ENCODE data around the gene CRLF1. TPM values are rescaled to one million over a fixed set of nuclear protein-coding genes. Genes with fewer than 3 reads are reported as not detected.

The CRLF1 gene
- total RNA-seq, 6 experiments from 2014 or later, result 0.27 to 2.9 (median 1.2) TPM; not detected in 3

- intact Hi-C loops (cut with DNase I), result no loop called here
- 2% methylated on average over 36 of the region's 44 CpGs for WGBS (ENCODE audit: insufficient coverage, low coverage, low lambda C conversion rate, missing lambda C conversion rate)
- TF ChIP-seq POLR2A (IDR thresholded peaks at IDR 0.05), result no peak
- TF ChIP-seq, protein P1, sequence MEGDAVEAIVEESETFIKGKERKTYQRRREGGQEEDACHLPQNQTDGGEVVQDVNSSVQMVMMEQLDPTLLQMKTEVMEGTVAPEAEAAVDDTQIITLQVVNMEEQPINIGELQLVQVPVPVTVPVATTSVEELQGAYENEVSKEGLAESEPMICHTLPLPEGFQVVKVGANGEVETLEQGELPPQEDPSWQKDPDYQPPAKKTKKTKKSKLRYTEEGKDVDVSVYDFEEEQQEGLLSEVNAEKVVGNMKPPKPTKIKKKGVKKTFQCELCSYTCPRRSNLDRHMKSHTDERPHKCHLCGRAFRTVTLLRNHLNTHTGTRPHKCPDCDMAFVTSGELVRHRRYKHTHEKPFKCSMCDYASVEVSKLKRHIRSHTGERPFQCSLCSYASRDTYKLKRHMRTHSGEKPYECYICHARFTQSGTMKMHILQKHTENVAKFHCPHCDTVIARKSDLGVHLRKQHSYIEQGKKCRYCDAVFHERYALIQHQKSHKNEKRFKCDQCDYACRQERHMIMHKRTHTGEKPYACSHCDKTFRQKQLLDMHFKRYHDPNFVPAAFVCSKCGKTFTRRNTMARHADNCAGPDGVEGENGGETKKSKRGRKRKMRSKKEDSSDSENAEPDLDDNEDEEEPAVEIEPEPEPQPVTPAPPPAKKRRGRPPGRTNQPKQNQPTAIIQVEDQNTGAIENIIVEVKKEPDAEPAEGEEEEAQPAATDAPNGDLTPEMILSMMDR (IDR thresholded peaks at IDR 0.05), result no peak
These were observed 29.8 kb upstream of the CRLF1 start for GRCh38 chr19:18636183-18636968.

DNA sequence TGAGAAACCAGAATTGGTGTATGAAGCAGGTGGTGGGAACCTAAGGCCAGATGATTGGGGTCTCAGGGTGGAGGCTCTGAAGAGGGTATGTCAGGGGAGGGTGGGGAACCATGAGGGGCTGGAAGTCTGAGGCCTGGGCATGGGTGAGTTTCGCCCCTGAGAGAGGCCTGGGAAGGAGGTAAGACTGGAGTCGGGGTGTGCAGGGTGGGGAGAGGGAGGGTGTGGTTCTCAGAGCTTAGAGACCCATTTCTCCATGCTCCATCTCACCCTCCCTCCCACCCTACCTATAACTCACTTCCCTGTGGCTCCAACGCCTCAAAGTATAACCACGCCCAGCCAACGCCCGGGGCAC is 29.2 kb upstream of the CRLF1 start:
- TF ChIP-seq, protein P1 (IDR thresholded peaks at IDR 0.05), result no peak
- TF ChIP-seq POLR2A (IDR thresholded peaks at IDR 0.05), result no peak
- Histone ChIP-seq H3K4me3 (no peak overlapping the region), H3K27ac (no peak overlapping the region), H3K9me3 (no peaks in the 10 kb centered on the region), H3K4me1 (peaks cover 0 to 10% (median 0%) of the 10 kb centered on the region in 4 donors), H3K36me3 (no peaks in the 10 kb centered on the region), H3K27me3 (no peaks in the 10 kb centered on the region)
- intact Hi-C loops (cut with DNase I), result no loop called here
- 20% methylated on average over 3 of the region's 6 CpGs for WGBS (ENCODE audit: insufficient coverage, low coverage, low lambda C conversion rate, missing lambda C conversion rate)
- DNase-seq (no peak), ATAC-seq (no peak)

More at GRCh38 chr19:18636183-18636968, 29.8 kb upstream of the CRLF1 start:
- ATAC-seq (peak; percentile 96 to 99 (median 98)), DNase-seq (peak; percentile 99)
- Histone ChIP-seq H3K9me3 (no peaks in the 10 kb centered on the region), H3K27me3 (no peaks in the 10 kb centered on the region), H3K4me3 (peak overlapping the region; percentile 69 to 83 (median 77)), H3K4me1 (peaks cover 0 to 10% (median 0%) of the 10 kb centered on the region in 4 donors), H3K27ac (no peak overlapping the region), H3K36me3 (no peaks in the 10 kb centered on the region)

- no peak for ATAC-seq
- TF ChIP-seq, protein P1 (IDR thresholded peaks at IDR 0.05), result no peak
- no peak for TF ChIP-seq POLR2A (IDR thresholded peaks at IDR 0.05)
- intact Hi-C loops (cut with DNase I), result no loop called here
- Histone ChIP-seq H3K27ac (no peak overlapping the region), H3K4me3 (no peak overlapping the region), H3K4me1 (peaks cover 0 to 10% (median 0%) of the 10 kb centered on the region in 4 donors), H3K27me3 (no peaks in the 10 kb centered on the region), H3K36me3 (no peaks in the 10 kb centered on the region), H3K9me3 (no peaks in the 10 kb centered on the region)
- WGBS (ENCODE audit: insufficient coverage, low coverage, low lambda C conversion rate, missing lambda C conversion rate), result 62% methylated on average over 6 of the region's 12 CpGs
- DNase-seq, result no peak
These were observed 28.2 kb upstream of the CRLF1 start for GRCh38 chr19:18634612-18635297.

DNA sequence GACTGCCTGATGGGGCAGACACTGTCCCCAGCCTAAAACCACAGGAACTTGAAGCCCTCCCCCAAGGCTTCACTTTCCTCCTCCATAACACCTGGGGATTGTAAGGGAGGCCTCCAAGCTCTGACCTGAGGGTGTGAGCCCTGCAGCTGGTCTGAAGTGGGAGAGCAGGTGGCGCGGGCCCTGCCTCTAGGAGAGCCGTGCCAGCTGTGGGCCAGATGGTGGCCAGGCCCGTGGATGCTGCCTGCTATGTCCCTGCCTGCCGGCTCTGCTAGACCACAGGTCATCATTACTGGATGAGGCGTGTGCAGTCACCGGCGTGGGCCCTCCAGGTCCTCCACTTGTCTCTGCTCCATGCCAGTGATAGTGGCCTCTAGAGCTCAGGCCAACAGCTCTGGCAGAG is 26.7 kb upstream of the CRLF1 start:
- H3K27me3 ChIP-seq, result no peaks in the 10 kb centered on the region
- H3K27ac ChIP-seq, result no peak overlapping the region
- ATAC-seq, result no peak
- H3K36me3 ChIP-seq, result no peaks in the 10 kb centered on the region
- H3K4me3 ChIP-seq, result no peak overlapping the region
- H3K4me1 ChIP-seq, result peaks cover 0 to 10% (median 0%) of the 10 kb centered on the region in 4 donors
- DNase-seq, result no peak
- H3K9me3 ChIP-seq, result no peaks in the 10 kb centered on the region
- intact Hi-C loops (cut with DNase I), result no loop called here
- no peak for TF ChIP-seq POLR2A (IDR thresholded peaks at IDR 0.05)
- TF ChIP-seq, protein P1 (IDR thresholded peaks at IDR 0.05), result no peak
- WGBS (ENCODE audit: insufficient coverage, low coverage, low lambda C conversion rate, missing lambda C conversion rate), result 0% methylated on average over 1 of the region's 8 CpGs
